ENCODE results near the gene RFC1.
"Not testable (repeated sequence)": the region's sequence is repeated elsewhere in the genome, so short reads cannot be mapped to it uniquely, and the experiment has no call there.

The RFC1 gene

DNA sequence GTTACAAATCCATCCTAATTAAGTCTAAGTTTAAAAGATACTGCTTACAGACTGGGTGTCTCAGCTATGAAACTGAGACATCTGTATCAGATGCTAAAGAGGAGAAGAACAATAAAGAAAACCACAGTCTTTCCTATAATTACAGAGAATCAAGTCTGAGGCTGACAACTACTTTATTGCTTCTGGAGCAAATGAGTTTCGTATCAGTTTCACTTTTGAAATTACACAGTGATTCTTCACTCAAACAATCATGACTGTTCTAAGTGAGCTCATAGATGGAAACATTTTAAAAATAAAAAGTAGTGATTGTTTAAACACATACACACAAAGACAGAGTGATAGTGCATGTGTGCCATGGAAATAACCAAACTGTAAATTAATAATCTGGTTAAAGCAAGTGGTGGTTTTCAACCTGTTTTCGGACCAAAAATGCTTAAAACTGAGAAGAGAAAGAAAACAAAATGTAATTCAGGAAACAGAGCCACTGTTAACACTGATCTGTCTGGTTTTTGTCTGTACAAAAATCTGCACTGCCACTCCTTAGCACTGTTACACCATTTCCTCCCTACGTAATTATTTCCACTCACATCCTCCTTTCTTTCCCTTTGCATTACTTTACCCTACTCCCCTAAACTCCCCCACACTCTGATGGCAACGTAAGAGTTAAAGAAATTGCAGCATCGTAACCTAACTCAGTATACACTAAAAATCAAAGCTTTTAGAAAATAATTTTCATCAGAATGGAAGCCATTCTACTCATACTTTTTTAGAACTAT lies 12.5 kb downstream of the RFC1 start:
- DNase-seq (ENCODE audit: low spot score) = no peak

DNA sequence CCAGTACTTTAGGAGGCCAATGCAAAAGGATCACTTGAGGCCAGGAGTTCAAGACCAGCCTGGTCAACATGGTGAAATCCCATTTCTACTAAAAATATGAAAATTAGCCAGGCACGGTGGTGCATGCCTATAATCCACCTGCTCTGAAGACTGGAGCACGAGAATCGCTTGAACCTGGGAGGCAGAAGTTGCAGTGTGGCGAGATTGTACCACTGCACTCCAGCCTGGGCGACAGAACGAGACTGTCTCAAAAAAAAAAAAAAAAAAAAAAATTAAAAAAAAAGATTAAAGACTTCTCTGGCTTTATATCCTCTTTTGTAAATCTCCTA lies 13.0 kb downstream of the RFC1 start:
- not testable (repeated sequence) for DNase-seq (ENCODE audit: low spot score)

DNA sequence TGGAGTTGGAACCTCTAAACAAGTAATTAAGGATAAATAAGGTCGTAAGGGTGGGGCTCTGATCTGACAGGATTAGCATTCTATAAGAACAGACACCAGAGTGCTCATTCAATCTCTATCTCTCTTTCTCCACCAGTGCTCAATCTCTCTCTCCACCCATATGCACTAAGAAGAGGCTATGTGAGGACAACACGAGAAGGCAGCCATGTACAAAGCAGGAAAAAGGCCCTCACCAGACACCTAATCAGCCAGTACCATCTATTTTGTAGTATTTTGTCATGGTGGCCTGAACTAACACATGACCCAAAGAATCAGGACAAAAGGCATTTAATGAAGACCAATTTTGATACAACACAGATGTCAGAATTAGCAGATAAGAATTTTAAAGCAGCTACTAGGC lies 16.8 kb downstream of the RFC1 start:
- no peak for DNase-seq (ENCODE audit: low spot score)

DNA sequence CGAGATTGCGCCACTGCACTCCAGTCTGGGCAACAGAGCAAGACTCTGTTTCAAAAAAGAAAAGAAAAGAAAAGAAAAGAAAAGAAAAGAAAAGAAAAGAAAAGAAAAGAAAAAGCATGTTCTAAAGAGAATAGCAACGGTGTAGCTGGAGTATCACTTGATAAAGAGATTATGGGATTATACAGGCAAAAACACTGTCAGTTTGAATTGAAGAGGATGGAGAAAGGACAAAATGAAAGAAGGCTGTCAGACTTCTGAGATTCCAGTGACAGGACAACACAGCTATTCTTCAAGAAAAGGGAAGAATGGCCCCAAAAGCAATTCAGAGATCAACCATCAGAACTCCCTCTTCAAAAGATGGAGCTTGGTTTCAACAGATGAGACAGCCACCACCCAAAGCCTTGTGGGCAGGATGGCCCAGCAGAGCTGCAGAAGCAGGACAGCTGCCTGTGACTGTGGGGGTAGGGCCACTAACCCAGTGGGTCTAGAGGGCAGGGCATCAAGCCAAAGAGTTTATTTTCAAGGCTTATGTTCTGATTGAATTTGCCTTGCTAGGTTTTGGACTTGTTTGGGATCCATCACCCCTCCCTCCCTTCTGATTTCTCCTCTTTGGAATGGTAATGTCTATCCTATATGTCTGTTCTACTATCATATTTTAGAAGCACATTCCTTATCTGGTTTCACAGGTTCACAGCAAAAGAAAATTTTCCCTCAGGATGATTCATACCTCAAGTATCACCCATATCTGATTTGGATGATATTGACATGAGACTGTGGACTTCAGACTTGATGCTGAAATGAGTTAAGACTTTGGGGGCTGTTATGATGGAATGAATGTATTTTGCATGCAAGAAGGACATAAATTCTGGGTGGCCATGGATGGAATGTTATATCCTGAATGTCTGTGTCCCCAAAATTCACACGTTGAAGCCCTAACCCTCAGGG lies 17.5 kb downstream of the RFC1 start:
- DNase-seq (ENCODE audit: low spot score) = no peak

DNA sequence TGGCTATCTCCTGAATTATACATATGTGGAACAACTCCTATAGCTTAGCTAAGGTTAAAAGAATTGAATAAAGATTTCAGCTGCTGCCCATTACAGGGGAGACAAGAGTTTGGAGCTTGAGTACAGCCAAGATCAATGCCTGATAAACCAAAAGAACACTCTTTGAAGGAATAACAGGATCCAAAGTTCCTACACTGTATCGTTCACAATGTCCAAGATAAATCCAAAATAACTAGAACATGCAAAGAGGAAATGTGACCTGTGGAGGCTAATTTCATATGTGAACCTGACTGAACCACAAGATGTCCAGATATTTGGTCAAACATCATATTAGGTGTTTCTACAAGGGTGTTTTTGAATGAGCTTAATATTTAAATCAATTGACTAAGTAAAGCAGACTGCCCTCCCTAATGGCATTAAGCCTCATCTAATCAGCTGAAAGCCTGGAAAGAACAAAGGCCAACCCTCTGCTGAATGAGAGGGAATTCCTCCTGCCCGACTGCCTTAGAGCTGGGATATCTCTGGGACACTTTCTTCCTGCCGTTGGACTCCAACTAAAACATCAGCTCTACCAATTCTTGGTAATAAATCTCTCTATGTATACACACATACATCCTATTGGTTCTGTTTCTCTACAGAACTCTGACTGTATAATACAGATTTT lies 19.2 kb downstream of the RFC1 start:
- DNase-seq (ENCODE audit: low spot score) = no peak

DNA sequence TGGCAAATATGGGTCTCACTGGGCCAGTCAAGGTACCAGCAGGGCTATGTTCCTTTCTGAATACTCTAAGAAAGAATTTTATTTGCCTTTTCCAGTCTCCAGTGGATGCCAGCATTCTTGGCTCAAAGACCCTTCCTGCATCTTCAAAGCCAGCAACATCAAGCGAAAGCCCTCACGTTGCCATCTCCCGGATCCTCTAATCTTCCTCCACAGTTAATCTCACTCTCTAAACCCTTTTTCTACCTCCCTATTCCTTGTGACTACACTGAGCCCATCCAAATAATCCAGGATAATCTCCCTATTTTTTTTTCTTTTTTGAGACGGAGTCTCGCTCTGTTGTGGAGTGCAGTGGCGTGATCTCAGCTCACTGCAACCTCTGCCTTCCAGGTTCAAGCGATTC lies 23.4 kb downstream of the RFC1 start:
- no peak for DNase-seq (ENCODE audit: low spot score)

DNA sequence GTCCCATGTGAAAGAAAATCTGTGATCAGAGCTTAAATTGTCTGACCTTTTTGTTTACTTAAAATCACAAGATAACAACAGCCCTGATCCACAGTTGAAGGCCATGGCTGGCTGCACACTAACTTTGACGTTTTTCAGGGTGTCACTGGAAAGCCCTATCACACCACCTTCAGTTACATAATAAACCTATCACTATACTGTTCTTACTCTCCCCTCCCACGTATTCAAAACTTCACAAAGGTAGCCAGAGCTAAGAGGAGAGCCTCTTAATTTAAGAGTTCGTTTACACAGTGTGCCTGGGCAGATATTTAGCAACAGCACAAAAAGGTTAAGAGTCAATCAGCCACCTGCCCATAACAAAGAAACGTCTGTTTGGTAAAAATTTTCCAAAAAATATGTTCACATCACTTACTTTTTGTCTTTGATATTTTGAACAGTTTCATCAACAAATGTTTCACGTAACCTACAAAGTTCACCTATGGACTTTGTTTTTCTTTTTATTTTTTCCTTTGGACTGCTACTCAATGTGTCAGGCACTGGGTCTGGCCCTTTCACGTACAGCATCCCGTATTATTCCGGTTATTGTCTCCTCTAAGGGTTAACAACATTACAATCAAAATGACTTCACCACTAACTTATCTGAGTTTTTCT lies 25.0 kb downstream of the RFC1 start:
- DNase-seq (ENCODE audit: low spot score) = no peak

DNA sequence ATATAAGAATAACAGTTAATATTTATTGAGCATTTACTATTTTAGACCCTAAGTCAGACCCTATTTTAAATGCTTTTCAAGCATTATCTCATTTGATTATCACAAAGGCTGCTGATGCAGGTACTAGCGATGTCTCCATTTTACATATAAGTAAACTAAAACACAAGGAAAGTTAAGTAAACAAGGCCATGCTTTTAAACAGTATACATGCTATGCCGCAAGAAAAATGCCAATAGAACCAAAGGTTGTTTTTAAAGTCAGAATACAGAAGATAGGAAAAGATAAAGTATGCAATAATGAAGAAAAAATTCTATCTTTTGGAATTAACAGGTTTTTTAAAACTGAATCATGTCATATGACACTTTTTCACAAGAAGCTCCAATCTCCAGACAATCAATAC lies 26.2 kb downstream of the RFC1 start:
- no peak for DNase-seq (ENCODE audit: low spot score)

DNA sequence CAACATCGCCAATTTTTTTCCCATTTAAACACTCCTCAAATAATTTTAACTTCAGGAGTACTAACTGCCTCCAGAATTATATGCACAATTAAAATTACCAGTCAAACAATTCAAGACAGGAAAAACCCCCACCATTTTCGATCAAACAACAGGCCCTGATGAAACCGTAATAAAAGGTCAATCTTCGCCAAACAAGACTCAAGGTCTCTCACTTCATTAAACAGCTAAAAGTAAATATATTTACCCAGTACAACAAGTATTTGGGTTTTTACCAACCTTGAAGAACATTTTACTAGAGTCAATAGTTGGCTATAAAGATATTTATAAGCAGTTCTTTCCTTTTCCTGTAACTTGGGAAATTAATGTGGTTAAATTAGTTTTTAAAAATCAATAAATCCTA lies 28.3 kb downstream of the RFC1 start:
- DNase-seq (ENCODE audit: low spot score) = no peak

DNA sequence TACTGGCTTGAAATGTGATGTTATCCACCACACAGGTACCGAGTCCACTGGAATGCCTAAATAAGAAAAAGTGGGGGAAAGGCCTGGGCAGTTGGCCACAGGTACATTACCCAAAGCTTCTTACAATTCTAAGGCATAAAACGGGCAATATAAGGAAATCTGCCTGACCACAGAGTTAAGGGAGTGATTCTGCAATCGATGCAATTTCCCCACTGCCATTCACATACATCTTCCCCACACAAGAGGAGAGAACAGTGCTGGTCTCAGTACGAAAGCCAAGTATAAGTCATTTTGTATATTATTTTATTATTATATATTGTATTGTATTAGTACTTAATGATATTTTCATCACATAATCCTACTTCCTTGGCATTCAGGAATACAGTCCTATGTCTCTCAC lies 30.6 kb downstream of the RFC1 start:
- DNase-seq (ENCODE audit: low spot score) = no peak

DNA sequence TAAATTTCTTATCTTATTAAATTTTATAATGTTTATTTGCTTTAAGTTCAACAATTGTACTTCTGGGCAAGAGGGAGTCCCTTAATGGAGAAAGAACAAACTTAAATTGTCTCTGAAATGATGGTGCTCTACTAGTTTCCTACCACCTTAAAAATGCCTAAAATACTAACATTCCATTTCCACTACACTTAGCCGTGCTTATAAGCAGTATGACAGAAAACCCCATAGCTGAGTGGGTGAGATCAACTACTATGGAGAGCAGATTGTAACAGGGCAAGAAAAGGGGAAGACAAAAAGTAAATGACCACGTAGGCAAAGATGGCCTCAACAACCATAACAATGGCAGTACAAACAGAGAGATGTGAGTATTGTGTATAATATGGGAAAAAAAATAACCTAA lies 35.0 kb downstream of the RFC1 start:
- DNase-seq (ENCODE audit: low spot score) = no peak

DNA sequence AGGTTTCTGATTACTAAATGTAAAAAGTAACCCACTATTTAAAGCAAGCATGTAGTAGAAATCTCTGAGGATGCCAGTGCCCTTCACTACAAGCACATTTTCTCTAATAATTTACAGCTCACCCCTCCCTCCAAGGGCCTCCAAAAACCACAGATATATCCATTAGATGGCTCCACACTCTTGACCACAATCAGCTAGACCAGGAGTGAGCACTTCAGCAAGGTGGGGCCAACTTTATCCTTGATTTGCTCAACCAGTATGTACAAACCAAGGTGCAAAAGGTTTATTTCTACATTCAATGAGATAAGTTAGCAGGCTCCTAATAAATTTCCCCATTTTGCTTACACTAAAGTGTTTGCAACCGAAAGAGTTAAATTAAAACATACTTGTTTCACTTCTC lies 35.8 kb downstream of the RFC1 start:
- DNase-seq (ENCODE audit: low spot score) = no peak

DNA sequence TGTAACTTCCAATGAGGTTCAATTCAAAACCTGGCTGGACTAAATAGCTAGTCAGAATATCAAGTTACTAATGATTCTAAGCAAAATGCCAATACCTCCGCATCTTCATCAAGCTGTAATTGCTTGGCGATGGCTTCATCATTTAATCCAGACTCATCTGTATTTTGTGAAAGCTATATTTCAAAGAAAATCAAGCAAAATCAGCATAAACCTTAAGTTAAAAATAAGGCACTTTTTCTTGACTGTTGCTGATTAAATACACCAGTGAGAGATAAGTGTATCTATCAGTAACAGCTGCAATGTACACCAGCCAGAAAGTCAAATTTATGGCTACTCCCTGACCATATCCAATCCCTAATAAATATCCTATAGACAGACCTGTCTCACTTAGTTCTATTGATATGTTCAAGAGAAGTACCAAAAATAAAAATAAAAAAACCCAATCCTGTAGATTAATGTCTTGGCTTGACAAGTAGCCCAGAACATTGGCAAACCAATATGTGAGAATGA lies 39.6 kb downstream of the RFC1 start:
- DNase-seq (ENCODE audit: low spot score) = no peak

DNA sequence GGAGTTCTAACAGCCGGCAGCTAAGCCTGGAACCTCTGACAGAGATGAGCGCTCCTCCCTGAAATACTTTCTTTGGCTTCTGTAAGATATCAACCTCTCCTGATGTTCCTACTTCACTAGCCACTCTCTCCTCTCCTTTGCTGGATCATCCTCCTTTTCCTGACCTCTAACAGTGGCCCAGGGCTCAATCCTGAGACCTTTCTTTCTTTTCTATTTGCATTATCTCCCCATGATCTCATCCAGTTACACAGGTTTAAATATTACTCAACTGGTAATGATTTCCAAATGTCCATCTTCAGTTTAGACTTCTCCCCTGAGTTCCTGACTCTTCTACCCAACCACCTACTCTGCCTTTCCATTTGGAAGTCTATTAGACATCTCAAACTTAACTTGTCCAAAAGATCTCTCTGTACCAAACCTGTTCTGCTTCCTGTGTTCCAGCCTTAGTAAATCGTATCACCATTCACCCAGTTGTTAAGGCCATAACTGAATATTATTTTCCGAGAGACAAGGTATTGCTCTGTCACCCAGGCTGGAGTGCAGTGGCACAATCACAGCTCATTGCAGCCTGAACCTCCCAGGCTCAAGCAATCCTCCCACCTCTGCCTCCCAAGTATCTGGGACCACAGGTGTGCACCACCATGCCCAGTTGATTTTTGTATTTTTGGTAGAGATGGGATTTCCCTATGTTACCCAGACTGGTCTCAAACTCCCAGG lies 41.1 kb downstream of the RFC1 start:
- no peak for DNase-seq (ENCODE audit: low spot score)

DNA sequence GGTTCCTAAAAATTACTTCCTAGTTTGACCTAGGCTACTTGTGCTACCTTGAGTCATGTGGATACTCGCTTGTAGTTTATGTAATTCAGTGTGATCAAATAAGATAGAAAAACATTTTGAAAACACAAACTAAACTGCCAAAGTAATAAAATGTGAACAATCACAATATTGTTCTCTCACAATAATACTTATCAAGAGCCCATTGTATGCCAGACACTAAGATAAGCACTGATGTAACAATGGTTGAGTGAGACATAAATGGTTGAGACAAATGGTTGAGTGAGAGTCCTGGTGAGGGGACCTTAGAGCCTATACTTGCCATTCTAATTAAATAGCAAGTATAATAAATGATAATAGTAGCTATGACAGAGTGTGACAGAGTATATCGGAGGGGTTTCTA lies 41.7 kb downstream of the RFC1 start:
- DNase-seq (ENCODE audit: low spot score) = no peak

DNA sequence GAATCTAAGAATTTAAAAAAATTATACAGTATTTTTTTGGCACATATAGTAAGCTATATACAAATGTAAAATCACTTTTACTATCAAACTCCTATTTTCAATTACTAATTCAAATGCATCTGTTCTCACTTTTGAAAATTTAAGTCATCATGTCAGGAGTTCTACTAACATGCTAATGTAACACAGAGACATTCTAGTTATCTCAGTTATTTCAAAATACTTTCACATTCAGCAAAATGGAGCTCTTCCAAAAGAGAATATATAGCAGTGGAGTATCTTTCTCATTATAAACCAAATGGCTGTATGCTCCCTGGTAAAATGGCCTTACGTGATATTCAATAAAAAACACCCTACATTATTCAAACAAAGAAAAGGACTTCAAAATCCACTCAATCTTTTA lies 42.3 kb downstream of the RFC1 start:
- no peak for DNase-seq (ENCODE audit: low spot score)

DNA sequence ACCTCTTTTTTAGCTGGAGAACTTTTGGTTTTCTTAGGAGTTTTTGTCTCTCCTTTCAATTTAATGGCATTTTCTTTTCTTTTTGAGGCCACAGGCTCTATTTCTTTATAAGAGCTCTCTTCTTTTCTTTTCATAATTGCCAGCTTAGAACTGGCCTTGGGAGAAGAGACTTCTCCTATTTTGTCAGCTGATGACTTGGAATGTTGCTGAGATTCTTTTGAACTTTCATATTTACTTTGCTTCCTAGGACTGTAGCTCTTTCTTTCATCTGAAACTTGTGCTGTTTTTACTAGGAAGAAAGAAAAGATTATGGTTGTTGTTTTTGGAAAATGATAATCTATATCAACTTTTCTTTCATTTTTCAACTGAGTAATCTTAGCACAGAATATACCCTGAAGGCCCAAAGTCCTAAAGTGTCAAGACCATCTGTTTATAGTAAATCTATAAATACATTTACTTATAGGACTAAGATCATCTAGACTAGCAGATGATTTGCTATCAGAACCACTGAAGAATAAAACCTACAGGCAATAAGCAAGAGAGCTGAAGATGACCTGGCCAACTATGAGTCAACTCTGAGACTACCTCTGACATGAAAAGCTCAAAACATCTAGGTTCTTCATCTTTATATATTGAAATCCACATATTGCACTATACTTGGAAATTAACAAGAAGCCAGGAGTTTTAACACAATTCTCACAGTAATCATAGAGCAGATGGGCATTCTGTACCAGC lies 45.6 kb downstream of the RFC1 start:
- no peak for DNase-seq (ENCODE audit: low spot score)

DNA sequence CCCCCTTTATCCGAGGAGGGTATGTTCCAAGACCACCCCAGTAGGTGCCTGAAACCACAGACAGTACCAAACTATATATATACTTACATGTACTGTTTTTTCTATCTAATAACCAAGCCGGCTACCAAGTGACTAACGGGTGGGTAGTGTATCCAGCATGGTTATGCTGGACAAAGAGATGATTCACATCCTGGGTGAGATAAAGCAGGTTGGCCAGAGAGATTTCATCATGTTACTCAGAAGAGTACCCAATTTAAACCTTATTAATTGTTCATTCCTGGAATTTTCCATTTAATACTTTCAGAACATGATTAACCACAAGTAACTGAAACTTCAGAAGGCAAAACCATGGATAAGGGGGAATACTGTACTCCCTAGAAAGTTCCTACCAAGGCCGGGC lies 46.5 kb downstream of the RFC1 start:
- no peak for DNase-seq (ENCODE audit: low spot score)

DNA sequence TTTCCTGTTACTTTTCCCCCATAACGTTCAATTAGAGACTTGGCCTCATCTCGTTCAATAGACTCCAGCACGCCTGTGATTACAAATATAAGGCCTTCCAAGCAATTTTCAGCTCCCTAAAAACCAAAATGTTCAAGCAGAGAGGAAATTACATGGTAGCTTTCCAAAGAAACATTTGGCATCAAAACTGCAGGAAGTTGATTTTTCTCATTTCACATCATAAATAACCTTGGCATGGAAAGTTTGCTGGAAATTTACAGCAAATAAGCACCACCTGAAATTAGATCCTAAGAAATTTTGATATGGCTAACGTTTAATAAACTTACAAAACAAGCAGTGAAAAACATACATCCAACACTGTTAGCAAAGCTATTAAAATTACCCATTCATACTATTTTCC lies 53.3 kb downstream of the RFC1 start:
- DNase-seq (ENCODE audit: low spot score) = no peak

DNA sequence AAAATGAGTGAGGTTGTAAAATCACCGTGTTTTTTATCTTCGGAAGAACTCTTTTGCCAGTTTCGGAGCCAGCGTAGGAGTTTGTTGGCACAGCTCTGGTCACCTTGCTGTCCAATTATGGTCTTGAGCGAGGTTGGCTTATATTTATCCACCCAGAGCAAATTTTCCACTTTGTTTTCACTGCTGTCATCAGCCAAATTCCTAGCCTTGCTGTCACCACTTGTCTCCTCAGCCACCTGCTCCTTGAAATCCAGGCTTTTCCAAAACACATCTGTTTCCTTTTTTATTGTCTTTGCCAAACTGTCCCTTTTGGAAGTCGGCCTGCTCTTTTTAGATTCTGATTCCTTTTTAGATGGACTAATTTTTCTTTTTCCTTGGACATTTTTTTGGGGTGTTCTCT lies 57.6 kb downstream of the RFC1 start:
- no peak for DNase-seq (ENCODE audit: low spot score)

Data from left forelimb (tissue), 1 donor.